Measurements from ENCODE around the gene ADRM1. TPM values are rescaled to one million over a fixed set of nuclear protein-coding genes. Genes with fewer than 3 reads are reported as not detected.

ADRM1 gene
- total and polyA plus RNA-seq, 10 of the 15 experiments (the other 5 are each of a cell fraction or from before 2014, with no cell fraction given), result 3.4 to 213 (median 95.9) TPM

DNA sequence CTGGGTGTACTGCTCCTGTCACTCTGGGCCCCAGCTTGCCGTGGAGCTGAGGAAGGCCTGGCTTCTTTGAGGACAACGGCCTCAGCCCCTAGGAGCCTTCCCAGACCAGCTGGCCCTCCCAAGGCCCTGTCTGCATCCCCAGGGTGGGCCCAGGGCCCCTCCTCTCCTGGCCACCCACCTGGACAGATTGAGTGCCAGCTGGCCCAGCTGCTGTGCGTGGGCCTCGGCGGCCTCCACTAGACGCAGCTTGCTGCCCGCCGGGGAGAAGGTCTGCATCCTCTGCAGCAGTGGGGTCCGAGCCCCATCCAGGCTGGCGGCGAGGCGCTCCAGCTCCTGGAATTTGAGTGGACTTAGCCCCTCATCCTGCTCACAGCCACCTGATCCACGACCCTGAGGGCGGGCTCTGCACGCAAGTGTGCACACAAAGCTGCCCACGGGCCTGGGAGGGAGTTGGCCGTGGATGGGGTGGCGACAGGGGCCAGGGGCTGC, 14.4 kb downstream of the ADRM1 start:
- DNase-seq (ENCODE audit: low read depth, low spot score) (no peak), ATAC-seq (no peak), FAIRE-seq (no peak)
- no peak overlapping the region for H2AFZ ChIP-seq (ENCODE audit: control insufficient read depth, low read depth, low read length)
- no peak overlapping the region for H3K9ac ChIP-seq (ENCODE audit: control insufficient read depth, insufficient read depth, low read length)
- ChIA-PET RAD21 (ENCODE audit: unreplicated experiment) (no interaction called here), POLR2A (no interaction called here), CTCF (interaction anchor here (0.6 kb wide), 1 partner anchor 14 kb away, joined by 3 read pairs; the partner anchor contains the start of gene ADRM1), SMC1A (ENCODE audit: uncharacterized antibody, unreplicated experiment) (no interaction called here)
- H3K4me3 ChIP-seq, result no peak overlapping the region
- no peaks in the 10 kb centered on the region for H3K4me1 ChIP-seq (ENCODE audit: control insufficient read depth, insufficient read depth, low read length)
- no TSS peak for BruUV-seq (replicated peaks)
- no peaks in the 10 kb centered on the region for H4K20me1 ChIP-seq (ENCODE audit: control insufficient read depth, insufficient read depth)
- H3K4me2 ChIP-seq (ENCODE audit: control insufficient read depth, insufficient read depth), result no peak overlapping the region
- in situ Hi-C loops (cut with MboI) (no loop called here), intact Hi-C loops (cut with micrococcal nuclease; ENCODE audit: unreplicated experiment) (no loop called here)
- H3K27ac ChIP-seq (ENCODE audit: control insufficient read depth, insufficient read depth), result no peak overlapping the region
- H3K36me3 ChIP-seq (ENCODE audit: control insufficient read depth in 2 of 2, insufficient read depth in 2 of 2, low read length in 1 of 2), result no peaks in the 10 kb centered on the region; a peak in 1 of 4 replicates
- no peaks in the 10 kb centered on the region for H3K79me2 ChIP-seq (ENCODE audit: control insufficient read depth, insufficient read depth, low read length)
- H3K9me3 ChIP-seq (replicated peaks; ENCODE audit: control insufficient read depth, insufficient read depth, low read length), result no peaks in the 10 kb centered on the region; the same call in 2 of the 3 replicates
- no peak for TF ChIP-seq DPF2 (IDR thresholded peaks at IDR 0.05)
- no peak for TF ChIP-seq HDAC6 (IDR thresholded peaks at IDR 0.05; ENCODE audit: unreplicated experiment)
- no peak for TF ChIP-seq POLR2A (IDR thresholded peaks at IDR 0.05; ENCODE audit: low read depth, low read length)
- no peak for TF ChIP-seq E2F4 (IDR thresholded peaks at IDR 0.05; ENCODE audit: low read depth, low read length)
- no peak for TF ChIP-seq POU2F2 (IDR thresholded peaks at IDR 0.05; ENCODE audit: borderline replicate concordance, low read depth, low read length)
- no peak for TF ChIP-seq SIN3A (IDR thresholded peaks at IDR 0.05; ENCODE audit: low read depth, low read length)
- TF ChIP-seq SUPT20H (IDR thresholded peaks at IDR 0.05; ENCODE audit: borderline replicate concordance, control insufficient read depth, low read depth, low read length), result no peak
- TF ChIP-seq CHD1 (IDR thresholded peaks at IDR 0.05; ENCODE audit: low read depth, low read length), result no peak
- TF ChIP-seq SMAD5 (IDR thresholded peaks at IDR 0.05; ENCODE audit: low read depth), result no peak
- TF ChIP-seq RUNX3 (IDR thresholded peaks at IDR 0.05; ENCODE audit: low read length), result no peak
- no peak for TF ChIP-seq EED (IDR thresholded peaks at IDR 0.05; ENCODE audit: low read depth)
- no peak for TF ChIP-seq NFXL1 (IDR thresholded peaks at IDR 0.05; ENCODE audit: borderline replicate concordance)
- TF ChIP-seq, protein P1, sequence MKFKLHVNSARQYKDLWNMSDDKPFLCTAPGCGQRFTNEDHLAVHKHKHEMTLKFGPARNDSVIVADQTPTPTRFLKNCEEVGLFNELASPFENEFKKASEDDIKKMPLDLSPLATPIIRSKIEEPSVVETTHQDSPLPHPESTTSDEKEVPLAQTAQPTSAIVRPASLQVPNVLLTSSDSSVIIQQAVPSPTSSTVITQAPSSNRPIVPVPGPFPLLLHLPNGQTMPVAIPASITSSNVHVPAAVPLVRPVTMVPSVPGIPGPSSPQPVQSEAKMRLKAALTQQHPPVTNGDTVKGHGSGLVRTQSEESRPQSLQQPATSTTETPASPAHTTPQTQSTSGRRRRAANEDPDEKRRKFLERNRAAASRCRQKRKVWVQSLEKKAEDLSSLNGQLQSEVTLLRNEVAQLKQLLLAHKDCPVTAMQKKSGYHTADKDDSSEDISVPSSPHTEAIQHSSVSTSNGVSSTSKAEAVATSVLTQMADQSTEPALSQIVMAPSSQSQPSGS (IDR thresholded peaks at IDR 0.05; ENCODE audit: low read length), result no peak
- 79% methylated on average over 17 of the region's 18 CpGs for WGBS (ENCODE audit: insufficient coverage, insufficient replicate concordance, low lambda C conversion rate, missing lambda C conversion rate)
- H3K27me3 ChIP-seq (replicated peaks in 1 of 2; ENCODE audit: control insufficient read depth in 2 of 2, insufficient read depth in 2 of 2, low read length in 1 of 2), result no peaks in the 10 kb centered on the region
